A673 (cell line): ENCODE results near the gene OR2AG2. TPM values are rescaled to one million over a fixed set of nuclear protein-coding genes. Genes with fewer than 3 reads are reported as not detected.

Source experiments
- BruUV-seq: library from RNA; stranded (reverse); fragments of 400-500 nt; replicated peaks from 2 replicates; lab custom pipeline; 2021; lab: Mats Ljungman, UMichigan
- CTCF ChIA-PET: fragments of 300-600 bp; sonication (Branson Sonifier 250); formaldehyde crosslinking; loops from one replicate; lab custom pipeline; 2022; ENCODE audit warnings: antibody characterized with exemption; lab: Charles Lee
- POLR2A ChIA-PET: fragments of 300-600 bp; sonication (Branson Sonifier 250); formaldehyde crosslinking; loops from one replicate; lab custom pipeline; 2022; ENCODE audit warnings: antibody characterized with exemption; ENCODE audit not compliant: low non-redundant PET; lab: Charles Lee
- DNase-seq: peaks from one replicate; pipeline ENCODE4 v3.0.0-alpha.2; 2015; ENCODE audit warnings: low spot score
- H3K27ac ChIP-seq: fragments of 200-600 bp; sonication (generic); 2 replicates; pipeline ENCODE4 v1.5.1; 2016; ENCODE audit warnings: mixed run types, low read depth, mild to moderate bottlenecking, mixed read lengths, antibody characterized with exemption, low read length; ENCODE audit not compliant: poor library complexity, severe bottlenecking
- H3K27me3 ChIP-seq: fragments of 200-600 bp; sonication (generic); replicated peaks from 2 replicates; pipeline ENCODE4 v1.6.1; 2017; ENCODE audit warnings: mixed run types, low read depth, mild to moderate bottlenecking, mixed read lengths, antibody characterized with exemption, low read length; ENCODE audit not compliant: insufficient read depth, poor library complexity
- H3K36me3 ChIP-seq: fragments of 200-600 bp; sonication (generic); 2 replicates; pipeline ENCODE4 v1.6.1; 2016; ENCODE audit warnings: mixed run types, mild to moderate bottlenecking, mixed read lengths, antibody characterized with exemption, low read length; ENCODE audit not compliant: insufficient read depth, poor library complexity, severe bottlenecking
- H3K4me1 ChIP-seq: fragments of 200-600 bp; sonication (generic); 2 replicates; pipeline ENCODE4 v1.6.1; 2017; ENCODE audit warnings: mixed run types, mild to moderate bottlenecking, mixed read lengths, antibody characterized with exemption, low read length; ENCODE audit not compliant: insufficient read depth, poor library complexity, severe bottlenecking
- H3K4me3 ChIP-seq: fragments of 200-600 bp; sonication (generic); 2 replicates; pipeline ENCODE4 v1.5.1; 2016; ENCODE audit warnings: low read depth, mixed run types, mild to moderate bottlenecking, mixed read lengths, low read length; ENCODE audit not compliant: poor library complexity, severe bottlenecking
- H3K9me3 ChIP-seq: fragments of 200-600 bp; sonication (generic); 2 replicates; pipeline ENCODE4 v1.6.1; 2016; ENCODE audit warnings: mixed run types, low read depth, mild to moderate bottlenecking, mixed read lengths, antibody characterized with exemption, low read length; ENCODE audit not compliant: poor library complexity, severe bottlenecking
- EZH2 ChIP-seq: fragments of 200-600 bp; sonication (generic); IDR thresholded peaks from 2 replicates; pipeline ENCODE4 v1.6.1; 2017; ENCODE audit warnings: borderline replicate concordance, low read depth, mild to moderate bottlenecking, mixed read lengths, antibody characterized with exemption, low read length; ENCODE audit not compliant: poor library complexity, severe bottlenecking
- intact Hi-C: fragments of 100-400 bp; cut with micrococcal nuclease; formaldehyde crosslinking; loops from one replicate; pipeline ENCODE4 v1.10.0; 2022; ENCODE audit not compliant: unreplicated experiment
- total RNA-seq: library from RNA; stranded (reverse); gene quantifications from 2 replicates; pipeline ENCODE4 v1.2.3, GENCODE V29; 2021
- TF ChIP-seq, protein P1 (sequence below): fragments of 300-800, 200-600 bp; sonication (generic); conservative IDR thresholded peaks from 2 replicates; pipeline ENCODE4 v1.5.1; 2017; ENCODE audit warnings: low read depth, mild to moderate bottlenecking, antibody characterized with exemption, low read length, moderate library complexity, mixed read lengths

OR2AG2 gene
- total RNA-seq, 1 experiment from 2014 or later, result not detected

DNA sequence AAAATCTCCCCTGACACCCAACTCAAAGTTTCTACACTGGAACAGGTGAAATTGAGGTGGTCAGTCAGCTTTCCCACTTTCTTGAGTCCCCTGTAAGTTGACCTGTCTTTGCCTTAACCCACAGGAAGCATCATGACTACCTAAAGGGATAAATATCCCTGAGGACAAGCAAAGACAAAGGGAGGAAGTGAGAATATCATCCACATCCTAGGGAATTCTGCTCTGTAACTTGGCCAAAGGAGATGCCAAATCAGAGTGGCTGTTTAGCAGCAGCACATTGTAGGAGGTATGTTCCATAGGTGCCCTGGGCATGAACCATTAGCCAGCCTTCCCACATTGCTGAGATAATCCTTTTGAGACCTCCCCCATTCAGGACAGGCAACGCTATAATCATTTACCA is 47.8 kb downstream of the OR2AG2 start:
- no peak for DNase-seq
- CTCF ChIA-PET, result no interaction called here
- Histone ChIP-seq H3K27me3 (no peaks in the 10 kb centered on the region), H3K36me3 (no peaks in the 10 kb centered on the region), H3K4me3 (no peak overlapping the region), H3K9me3 (no peaks in the 10 kb centered on the region), H3K27ac (no peak overlapping the region), H3K4me1 (no peaks in the 10 kb centered on the region)
- no TSS peak for BruUV-seq
- POLR2A ChIA-PET, result no interaction called here
- intact Hi-C loops, result no loop called here
- TF ChIP-seq, protein P1, sequence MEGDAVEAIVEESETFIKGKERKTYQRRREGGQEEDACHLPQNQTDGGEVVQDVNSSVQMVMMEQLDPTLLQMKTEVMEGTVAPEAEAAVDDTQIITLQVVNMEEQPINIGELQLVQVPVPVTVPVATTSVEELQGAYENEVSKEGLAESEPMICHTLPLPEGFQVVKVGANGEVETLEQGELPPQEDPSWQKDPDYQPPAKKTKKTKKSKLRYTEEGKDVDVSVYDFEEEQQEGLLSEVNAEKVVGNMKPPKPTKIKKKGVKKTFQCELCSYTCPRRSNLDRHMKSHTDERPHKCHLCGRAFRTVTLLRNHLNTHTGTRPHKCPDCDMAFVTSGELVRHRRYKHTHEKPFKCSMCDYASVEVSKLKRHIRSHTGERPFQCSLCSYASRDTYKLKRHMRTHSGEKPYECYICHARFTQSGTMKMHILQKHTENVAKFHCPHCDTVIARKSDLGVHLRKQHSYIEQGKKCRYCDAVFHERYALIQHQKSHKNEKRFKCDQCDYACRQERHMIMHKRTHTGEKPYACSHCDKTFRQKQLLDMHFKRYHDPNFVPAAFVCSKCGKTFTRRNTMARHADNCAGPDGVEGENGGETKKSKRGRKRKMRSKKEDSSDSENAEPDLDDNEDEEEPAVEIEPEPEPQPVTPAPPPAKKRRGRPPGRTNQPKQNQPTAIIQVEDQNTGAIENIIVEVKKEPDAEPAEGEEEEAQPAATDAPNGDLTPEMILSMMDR, result no peak
- TF ChIP-seq EZH2, result no peak

DNA sequence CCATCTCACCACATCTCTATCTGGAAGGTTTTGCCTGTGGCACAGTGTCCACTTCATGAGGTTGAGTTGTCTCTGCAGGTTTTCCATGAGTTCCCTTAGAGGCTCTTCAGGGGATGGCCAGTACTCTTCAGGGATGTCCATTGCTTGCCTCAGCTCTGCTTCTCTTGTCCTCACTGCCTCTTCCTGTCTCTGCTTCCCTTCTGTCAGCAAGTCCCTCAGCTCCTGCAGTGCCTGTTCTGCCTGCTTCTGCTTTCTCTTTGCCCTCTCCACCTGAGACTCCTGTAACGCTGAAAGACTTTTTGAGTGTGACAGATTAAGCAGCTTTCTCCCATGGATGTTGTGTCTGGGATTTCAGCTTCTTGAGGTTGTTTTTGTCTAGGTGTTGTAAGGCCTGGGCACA is 50.4 kb downstream of the OR2AG2 start:
- TF ChIP-seq, protein P1, result no peak
- no peak for TF ChIP-seq EZH2

DNA sequence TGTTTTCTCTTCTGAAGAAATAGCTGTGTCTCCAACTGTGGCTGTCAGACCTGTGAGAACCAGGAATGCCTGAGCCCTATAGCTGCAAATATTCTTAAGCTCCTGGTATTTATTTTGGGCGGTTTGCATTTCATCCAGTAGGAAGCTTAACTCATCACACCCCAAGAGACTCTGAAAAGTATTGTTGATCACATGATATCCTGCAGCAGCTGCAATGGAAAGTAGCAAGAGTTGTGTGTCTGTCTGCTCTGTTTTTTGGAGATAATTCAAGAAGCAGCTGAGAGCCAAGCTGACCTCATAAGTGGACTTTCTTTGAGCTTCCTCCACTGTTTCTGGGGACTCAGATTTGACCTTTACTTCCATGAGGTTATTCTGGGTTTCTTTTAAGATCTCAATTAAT is 52.2 kb downstream of the OR2AG2 start:
- Histone ChIP-seq H3K27ac (no peak overlapping the region), H3K4me3 (no peak overlapping the region), H3K9me3 (no peaks in the 10 kb centered on the region), H3K4me1 (no peaks in the 10 kb centered on the region), H3K27me3 (no peaks in the 10 kb centered on the region), H3K36me3 (no peaks in the 10 kb centered on the region)
- CTCF ChIA-PET, result no interaction called here
- no peak for DNase-seq
- intact Hi-C loops, result no loop called here
- POLR2A ChIA-PET, result no interaction called here
- no TSS peak for BruUV-seq
- TF ChIP-seq, protein P1, result no peak
- no peak for TF ChIP-seq EZH2

More for the DNA sequence above, 50.4 kb downstream of the OR2AG2 start:
- intact Hi-C loops, result no loop called here
- Histone ChIP-seq H3K27me3 (no peaks in the 10 kb centered on the region), H3K36me3 (no peaks in the 10 kb centered on the region), H3K4me3 (no peak overlapping the region), H3K9me3 (no peaks in the 10 kb centered on the region), H3K27ac (no peak overlapping the region), H3K4me1 (no peaks in the 10 kb centered on the region)
- BruUV-seq, result no TSS peak
- ChIA-PET CTCF (no interaction called here), POLR2A (no interaction called here)
- no peak for DNase-seq
